Fibroblast of lung (primary cell): ENCODE measurements around the gene PPP2R2D.

Source experiments
- CTCF ChIP-seq, 2 donors: IDR thresholded peaks in 1 of 2; conservative IDR thresholded peaks in 1 of 2; 1 replicate in 1 of 2; 2 replicates in 1 of 2; pipeline ENCODE4 v1.5.1; 2011 to 2012; ENCODE audit warnings: low read length in 2 of 2, control low read depth in 1 of 2, inconsistent platforms in 1 of 2, low read depth in 1 of 2, mild to moderate bottlenecking in 1 of 2
- EZH2 ChIP-seq: IDR thresholded peaks from 2 replicates; pipeline ENCODE4 v1.5.1; 2012; ENCODE audit warnings: low read length, control low read depth, mild to moderate bottlenecking; ENCODE audit errors: missing control alignments

- TF ChIP-seq CTCF (conservative IDR thresholded peaks at IDR 0.05 in 1 of 2, IDR thresholded peaks at IDR 0.05 in 1 of 2; ENCODE audit: low read depth in 1 of 2, low read length in 2 of 2) (no peak), EZH2 (no peak)
Measured at GRCh38 chr10:131906269-131906639, 5.4 kb downstream of the PPP2R2D start.
